Activated CD4-positive, alpha-beta T cell treated with anti-CD3 and anti-CD28 coated beads, Interleukin-2, Interleukin-6, amounts not matched to agents 100 ng/mL and 50 ng/mL, durations not matched to agents 16 hours and 8 hours (primary cell): ENCODE data around the gene SORCS3.

ENCODE experiments used
- DNase-seq: peaks from one replicate; pipeline ENCODE4 v3.0.0-alpha.2; 2020

The SORCS3 gene

DNA sequence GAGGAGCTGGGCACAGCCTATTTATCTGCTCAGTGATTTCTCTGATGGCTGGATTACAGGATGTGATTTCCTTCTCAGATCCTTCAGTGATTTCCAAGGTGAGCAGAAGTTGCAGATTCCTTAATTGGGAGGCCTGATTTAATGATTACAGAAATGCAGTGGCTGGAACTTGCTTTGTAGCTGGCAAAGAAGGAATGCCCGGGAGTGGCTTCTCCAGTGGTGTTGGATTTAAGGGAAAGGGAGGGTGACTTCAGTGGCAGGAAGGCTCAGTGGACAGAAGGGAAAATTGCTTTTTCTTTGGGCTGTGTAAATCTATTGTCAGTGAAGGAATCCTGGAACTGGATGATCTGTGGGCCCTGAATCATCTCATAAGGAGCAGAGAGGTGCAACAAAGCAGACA, 5.1 kb downstream of the SORCS3 start:
- no peak for DNase-seq

DNA sequence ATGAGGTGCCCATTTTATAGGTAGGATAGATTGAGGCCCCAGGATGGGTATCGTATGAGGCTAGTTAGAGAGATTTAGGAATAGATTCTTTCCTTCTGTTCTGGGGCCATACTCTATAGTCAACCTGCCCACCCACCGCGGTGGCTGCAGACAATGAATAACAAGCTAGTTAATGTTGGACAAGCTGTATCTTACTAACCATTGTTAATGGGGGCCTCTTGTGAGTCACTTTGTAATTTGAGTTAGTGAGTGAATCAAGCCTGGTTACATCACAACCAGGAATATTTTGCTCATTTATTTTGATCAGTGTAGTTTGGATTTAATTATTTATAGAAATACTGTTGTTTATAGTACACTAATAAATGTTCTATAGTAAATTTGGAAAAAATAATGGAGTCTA, 7.3 kb downstream of the SORCS3 start:
- DNase-seq: no peak

DNA sequence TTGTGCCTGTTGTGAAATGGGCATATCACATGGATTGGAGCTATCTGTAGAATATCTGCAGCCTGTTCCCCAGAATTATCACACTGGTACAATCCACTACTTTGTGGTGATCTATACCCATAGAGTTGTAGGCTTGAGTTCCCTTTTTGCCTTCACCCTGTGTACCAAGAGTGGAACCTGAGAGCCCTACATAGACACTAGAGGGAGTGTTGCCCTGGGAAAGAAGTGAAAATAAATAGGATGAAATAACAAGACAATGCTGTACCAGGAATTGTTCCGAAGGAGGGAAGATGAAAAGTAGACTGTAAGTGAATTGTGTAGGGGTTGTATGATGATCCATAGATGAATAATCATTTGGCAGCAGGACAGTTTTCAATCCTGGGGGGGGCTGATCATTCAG, 9.0 kb downstream of the SORCS3 start:
- DNase-seq: no peak

DNA sequence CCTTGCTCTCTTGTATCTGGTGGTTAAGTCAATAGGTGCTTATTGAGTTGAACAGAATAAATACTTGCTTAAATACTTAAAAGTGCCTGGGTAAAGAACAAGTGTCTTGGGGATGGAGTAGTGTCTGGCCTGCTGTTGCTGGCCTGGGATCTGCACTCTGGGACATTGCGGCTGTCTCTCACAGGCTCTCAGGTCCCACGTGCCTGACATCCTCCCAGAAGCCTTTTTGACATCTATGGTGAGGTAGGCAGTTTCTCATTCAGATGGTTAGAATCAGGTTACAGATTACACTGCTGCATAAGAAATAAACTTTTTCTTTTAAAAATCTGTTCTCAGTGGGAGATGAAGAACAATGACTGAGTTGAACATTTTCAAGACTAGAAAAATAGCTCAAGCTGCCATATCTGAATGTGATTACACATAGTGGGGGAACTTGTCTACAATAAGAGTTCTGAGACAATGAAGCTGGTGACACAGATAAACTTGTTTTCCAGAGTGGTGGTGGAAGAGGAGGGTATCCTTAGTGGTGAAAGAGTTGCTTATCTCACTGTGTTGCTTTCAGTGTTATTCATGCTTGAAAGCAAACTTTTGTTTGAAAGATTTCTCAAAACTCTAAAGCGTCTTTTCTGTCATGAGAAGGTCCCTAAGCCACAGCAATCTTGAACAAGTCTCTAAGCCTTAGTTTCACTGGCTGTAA, 9.7 kb downstream of the SORCS3 start:
- DNase-seq: no peak

DNA sequence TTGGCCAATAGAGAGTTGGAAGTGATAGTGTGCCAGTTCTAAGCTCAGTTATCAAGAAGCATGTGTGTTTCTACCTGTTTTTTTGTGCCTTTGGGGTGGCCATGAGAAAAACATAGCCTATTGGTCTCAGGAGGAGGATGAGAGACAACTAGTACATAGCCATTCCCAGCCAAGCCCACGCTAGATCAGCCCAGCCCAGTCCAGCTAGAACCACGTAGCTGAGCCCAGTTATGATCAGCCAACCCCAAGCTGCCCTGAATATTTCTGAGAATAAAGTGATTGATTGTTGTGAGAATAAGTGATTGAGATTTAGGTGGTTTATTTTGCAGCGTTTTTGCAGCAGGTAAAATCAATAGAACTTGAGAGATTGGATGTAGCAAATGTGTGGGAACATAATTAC, 15.9 kb downstream of the SORCS3 start:
- DNase-seq: no peak

DNA sequence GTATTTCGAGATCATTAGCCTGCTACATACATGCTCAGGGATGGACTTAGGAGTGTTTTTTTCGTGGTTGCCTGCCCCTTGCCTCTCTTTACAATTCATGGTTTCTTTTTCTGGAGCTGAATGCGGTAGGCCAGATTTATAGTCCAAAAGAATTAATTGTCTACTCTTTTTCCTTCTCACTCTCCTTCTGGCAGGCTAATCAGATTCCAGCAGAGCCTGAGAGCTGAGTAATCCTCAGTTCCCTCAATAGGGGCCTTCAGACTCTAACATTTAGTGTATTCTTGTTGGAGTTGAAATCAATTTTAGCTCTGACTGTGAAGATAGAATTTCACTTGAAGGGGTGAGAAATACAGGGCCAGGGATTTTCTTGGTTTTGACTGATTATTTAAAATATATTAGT, 16.4 kb downstream of the SORCS3 start:
- no peak for DNase-seq

DNA sequence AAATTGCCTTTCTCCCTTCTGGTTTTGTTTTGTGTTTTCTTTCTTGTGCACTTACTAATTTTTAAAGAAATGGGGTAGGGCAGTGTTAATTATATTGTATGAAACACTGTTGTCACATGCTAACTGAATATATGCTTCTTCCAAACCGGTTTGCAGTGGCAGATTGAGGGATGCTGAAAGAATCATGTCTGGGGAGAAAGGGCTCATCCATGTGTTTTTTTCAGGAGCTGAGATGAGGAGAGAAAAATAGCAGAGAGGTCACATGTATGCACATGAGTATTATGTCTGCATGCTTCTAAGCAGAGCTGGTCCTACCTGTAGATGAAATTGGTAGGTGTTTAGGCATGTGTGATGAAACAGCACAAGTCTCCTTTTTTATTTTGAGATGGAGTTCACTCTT, 17.0 kb downstream of the SORCS3 start:
- no peak for DNase-seq

DNA sequence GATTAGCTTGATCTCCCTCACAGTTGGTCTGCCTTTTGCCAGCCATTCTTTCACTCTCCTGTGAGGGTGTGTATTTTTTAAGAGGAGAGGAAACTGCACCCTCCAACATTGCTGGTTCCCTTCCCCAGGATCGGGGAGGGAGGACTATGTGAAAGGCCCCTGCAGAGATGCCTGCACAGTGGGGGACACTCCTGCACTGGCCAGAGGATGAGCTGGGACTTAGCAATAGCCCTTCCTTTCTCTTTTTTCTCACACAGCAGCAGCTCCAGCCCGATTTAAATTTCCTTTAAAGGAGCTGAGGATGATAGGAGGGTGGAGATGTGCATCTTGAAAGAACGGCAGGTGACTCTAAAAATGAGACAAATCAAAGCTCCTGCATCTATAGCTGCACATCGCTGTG, 18.7 kb downstream of the SORCS3 start:
- no peak for DNase-seq

DNA sequence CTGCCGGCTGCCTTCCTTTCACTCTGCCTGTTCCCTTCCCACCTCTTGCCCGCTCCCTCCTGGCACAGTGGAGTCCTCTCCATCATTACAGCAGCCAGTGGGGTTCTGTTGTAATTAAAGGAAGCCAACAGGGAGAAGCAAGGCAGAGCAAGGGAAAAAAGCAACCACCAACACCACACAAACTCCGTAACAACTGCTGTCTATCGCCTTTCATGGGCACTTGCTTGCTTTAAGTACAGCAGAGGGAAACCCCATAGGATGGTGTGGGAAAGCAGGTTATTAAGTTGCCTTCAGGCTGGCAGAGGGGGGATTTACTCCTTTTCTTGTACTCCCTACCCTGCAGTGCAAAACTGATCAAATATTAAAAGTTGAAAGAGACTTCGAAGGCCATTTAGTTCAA, 22.0 kb downstream of the SORCS3 start:
- no peak for DNase-seq

DNA sequence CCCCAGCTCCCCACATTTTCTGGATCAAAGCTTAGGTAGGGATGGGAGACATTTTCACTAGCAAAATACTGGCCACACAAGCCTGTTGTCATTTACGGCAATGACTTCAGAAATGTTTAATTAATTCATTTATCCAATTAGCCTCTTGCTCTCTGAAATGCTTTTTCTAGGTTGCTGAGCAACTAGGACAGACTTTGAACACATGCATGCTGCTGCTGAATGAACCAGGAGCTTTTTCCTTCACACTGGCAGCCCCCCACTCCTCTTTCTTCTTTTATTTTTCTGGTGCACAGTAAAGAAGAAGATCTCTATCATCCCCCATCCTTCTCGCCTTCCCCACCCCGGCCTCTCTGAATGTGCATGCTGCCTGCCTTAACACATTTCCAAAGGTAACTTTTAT, 22.5 kb downstream of the SORCS3 start:
- DNase-seq: no peak

DNA sequence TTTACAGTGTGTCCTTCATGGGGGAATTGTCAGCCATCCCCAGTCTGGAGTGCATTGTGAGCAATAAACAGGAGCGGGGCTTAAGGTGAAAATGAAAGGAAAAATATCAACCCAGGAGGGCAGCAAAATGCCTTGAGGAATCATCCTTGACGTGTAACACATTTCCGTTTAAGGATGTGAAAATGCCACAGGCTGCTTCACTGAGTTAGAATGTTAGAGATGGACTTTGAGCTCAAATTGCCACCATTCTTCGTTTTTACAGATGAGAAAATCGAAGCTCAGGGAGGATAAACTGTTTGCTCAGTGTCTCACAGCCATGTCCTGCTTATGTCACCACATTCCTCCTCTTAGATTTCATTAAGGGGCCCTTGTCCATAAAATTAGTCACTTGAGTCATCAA, 23.1 kb downstream of the SORCS3 start:
- DNase-seq: no peak

DNA sequence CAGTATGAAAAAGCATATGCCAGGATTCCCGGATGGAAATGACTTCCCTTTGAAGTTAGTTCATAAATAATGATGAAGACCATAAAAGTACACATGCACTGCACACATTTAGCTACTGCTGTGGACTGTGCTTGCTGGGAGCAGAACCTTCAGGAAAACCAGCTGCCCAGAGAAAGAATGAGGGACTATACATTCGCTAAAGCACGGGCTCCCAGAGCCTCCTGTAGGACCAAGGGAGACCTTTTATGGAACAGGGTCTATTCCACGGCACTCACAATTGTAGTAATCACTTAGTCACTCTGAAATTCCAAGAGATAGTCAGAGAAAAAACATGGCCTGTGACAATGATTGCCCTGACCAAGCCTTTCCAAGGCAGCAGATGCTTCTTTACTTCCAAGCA, 24.1 kb downstream of the SORCS3 start:
- no peak for DNase-seq

DNA sequence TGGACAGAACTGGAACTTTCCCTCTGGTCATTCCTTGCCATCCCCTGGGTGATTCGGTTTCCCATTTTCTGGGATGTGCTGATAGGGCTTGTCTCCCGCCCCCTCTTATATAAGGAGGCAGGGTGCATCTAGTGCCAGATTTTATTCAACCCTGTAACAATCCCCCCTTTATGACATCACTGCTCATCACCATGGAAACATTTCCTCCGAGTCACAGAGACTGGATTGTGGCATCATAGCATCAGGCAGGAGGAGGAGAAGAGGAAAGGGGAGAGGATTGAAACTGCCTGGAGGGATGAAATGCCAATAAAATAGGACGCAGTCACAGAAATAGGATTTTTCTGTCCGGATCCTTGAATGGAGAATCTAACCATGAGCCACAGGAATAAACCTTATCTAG, 25.0 kb downstream of the SORCS3 start:
- DNase-seq: no peak

DNA sequence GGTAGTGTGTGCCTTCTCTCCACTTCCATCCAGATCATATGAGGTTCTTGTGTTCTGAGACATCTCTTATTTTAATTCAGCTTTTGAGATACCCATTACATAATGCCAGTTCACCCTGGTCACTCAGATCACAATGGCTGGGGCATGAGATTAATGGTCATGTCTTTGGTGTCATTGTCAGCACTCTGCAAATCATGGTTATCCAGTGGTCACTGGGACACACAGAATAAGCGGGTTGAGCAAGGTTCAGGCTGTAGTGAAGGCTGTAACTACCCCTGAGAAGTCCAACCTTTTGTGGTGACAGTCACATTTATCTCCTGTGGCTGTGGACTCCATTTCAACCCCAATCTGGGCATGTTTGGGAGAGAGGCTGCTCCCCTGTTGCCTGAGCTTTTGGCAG, 35.8 kb downstream of the SORCS3 start:
- no peak for DNase-seq

DNA sequence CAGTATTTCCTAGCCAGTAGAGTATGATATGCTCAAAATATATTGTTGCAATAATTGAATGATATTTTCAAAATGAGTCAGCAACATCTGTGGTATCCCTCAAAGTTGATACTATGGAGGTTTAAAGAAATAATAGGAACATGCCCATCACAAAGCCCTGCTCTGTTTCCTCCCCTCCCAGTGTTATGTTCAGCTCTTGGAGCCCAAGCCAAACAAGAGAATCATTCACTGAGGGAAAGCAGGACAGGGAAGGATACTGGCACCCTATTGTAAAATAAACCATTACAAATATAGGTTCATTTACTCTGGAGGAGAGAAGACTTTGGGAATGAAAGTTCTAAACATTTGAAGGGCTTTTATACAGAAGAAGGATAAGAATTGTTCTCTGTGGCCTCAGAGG, 37.6 kb downstream of the SORCS3 start:
- no peak for DNase-seq

DNA sequence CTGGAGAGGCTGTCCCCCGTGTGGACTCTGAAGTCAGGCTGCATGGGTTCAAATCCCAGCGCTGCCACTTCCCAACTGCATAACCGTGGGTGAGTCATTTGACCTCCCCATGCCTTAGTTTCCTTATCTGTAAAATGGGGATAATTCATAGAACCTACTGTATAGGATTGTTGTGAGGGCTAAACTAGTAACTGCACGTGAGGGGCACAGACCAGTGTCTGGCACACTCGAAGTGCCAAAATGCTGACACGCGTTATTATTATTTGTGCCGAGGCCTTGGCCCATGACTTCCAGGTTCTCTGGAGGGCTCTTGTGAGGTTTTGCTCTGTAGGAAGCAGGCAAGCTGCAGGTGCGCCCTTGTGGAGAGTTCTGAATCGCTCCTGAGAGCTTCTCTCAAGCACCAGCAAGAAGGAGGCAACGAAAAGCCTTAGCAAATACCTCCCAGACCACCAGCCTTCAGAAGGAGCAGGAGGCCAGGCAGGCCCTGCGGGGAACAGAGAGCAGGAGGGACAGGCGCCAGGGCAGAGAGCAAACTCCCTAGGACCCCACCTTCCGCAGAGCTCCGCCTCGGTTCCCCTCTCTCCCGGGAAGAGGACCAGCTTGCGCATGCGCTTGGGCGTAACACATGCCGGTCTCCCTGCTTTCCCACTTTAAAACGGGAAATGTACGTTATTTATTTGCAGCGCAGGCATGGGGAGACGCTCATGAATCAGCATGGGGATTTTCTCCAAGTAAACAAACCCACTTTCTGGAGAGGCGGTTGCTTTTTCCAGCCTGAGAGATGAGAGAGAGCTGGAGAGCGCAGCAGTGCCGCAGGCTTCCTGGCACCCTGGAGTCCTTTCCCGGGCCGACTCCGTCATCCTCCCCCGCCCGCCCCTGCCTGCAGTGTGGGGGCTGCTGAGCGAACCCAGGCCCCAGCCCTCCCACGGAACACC, 39.6 kb downstream of the SORCS3 start:
- DNase-seq: no peak

DNA sequence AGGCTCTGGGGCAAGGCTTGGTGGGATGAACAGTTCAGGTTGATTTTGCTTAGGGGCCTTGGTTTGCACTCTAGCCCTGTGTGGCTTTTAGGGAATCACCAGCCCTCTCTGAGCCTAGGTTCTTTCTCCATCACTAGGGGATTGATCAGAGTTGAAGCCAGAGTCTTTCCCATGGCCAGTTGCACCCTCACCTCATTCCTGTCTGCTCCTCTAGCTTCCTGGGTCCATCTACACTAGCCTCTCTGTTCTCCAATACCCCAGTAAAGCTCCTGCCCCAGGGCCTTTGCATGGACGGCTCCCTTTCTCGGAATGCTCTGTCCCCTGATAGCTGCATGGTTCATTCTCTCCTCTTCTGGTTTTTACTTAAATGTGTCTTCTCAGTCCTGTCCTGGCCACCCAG, 40.4 kb downstream of the SORCS3 start:
- DNase-seq: no peak

DNA sequence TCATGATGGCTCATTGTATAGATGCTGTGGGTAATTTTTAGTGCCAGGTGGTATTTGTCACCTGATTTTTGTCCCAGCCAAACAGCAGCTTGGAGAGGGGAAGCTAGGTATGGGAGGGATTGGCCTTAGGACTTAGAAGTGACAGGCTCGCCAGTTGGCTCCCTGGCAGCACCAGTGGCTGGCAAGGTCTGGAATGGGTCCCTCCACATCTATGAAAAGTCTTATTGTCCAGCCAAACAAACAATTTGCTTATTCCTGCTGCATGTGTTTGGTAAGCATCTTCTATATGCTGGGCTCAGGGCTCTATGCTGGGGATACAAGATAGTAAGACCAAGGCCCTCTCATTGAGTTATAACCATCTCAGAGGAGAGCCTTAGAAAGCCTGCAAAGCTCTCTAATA, 42.5 kb downstream of the SORCS3 start:
- DNase-seq: no peak

DNA sequence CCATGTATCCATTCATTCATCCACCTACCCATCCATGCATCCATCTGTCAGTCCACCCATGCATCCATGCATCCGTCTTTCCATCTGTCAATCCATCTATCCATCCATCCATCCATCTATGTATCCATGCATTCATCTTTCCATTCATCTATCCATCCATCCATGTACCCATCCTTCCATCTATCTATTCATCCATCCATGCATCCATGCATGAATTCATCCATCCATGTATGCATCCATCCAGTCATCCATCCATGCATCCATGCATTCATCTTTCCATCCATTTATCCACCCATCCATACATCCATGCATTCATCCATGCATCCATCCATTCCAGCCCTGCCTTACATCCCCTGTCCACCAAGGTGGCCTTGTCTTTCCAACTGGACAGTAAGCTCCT, 45.7 kb downstream of the SORCS3 start:
- DNase-seq: no peak

DNA sequence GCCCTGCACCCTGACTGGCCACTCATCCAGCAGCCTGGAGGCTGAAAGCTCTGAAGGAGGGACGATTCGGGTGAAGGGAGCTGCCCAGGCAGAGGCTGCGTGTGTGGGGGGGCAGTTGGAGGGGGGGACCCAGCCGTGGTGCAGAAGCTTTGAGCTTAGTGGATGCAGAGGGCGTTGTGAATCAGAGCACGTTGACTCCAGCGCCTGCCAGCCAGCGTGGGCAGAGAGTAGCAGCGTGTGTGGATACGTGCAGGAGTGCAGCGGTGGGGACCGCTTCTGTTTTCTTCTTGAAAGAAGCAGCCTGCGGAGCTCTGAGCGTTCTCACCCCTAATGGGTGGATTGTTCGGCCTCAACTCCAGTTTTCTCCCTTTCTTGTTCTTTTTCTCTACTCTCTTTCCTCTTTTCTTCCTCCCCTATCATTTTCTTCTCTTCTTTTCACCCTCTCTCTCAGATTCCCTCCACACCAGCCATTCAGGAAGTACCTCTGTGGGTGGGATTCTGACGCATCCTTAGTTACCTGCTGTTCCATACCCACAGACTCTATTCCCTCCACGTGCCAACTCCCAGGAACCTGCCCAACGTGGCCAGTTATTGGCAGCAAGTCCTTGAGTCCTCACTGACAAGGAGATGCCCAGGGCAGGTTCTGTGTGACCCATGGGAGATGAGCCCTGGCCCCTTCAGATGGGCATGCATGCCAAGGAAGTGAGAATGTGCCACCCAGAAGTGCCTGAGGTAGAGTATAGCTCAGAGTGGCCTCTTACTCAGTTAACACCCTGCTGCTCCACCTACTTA, 47.4 kb downstream of the SORCS3 start:
- DNase-seq: no peak

DNA sequence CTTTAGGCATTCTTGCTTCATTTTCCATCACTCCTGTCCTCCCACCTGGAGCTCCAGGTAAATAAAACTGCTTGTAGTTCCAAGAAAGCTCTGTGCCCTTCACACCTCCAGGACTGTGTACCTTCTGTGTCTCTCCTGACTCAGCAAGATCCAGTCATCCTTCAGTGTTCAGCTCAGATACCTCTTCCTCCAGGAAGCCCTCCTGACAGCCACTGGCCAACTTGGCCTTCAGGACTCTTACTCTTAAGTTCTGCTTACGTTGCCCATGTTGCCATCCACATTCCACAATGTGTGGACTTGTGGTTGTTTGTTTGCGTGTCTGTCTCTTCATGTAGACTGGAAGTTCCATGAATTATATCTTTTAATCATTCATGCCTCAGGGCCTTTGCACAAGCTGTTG, 48.0 kb downstream of the SORCS3 start:
- no peak for DNase-seq

DNA sequence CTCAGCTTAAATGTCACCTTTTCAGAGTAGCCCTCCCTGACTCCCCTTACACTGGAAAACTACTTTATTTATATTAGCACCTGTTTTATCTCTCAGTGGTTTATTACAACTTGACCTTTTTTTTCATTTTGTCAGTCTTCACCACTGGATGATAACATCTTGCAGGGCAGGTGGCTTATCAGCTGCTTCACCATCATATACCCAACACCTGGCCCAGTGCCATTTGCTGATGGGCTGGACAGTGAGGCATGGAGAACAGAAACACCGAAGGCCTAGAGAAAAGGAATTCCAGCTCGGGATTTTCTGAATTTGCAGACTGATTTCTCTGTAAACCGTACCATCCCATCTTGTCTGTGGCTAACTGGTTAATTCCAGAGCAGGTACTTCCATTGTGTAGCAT, 48.5 kb downstream of the SORCS3 start:
- no peak for DNase-seq

DNA sequence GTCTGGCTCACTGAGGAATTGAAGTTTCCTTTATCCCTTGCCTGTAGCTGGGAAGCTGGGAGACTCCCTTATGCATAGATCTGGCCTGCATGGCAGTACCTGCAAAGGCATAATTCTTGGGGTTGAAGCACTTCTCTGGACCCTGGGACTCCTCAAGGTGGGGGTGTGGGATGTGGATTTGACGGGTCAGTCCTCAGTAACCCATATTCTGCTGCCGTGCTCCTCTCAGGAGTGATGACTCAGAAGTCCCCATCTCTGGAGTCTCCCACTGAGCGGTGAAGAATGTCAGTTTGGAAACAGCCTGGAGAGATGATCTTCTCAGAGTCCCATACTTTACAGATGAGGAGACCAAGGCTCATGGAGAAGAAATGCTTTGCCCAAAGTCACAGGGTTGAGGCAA, 49.0 kb downstream of the SORCS3 start:
- DNase-seq: no peak

DNA sequence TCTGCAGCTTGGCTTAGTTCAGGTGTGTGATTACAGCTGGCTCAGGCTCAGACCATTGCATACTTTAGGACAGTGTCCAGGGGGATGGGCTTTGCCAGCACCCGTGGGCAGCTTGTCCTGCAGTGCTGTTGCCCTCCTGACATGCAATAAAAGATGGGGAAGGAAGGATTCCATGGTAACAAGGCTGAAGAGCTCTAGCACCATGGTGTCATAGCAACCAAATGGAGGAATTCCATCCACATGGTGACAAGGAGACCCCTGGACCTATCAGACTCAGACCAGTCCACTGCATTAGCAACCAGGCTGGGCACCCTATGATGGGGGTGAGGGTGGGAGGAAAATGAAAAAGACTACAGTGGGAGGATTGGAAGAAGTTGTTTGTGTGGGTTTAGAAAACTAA, 49.9 kb downstream of the SORCS3 start:
- DNase-seq: no peak
